Parathyroid adenoma (tissue), 2 donors: ENCODE measurements around the gene PRDM10.
"Not testable (repeated sequence)": the region's sequence is repeated elsewhere in the genome, so short reads cannot be mapped to it uniquely, and the experiment has no call there.

Source experiments
- H2AFZ ChIP-seq: fragments of 300-600 bp; sonication (generic); one replicate; pipeline ENCODE4 v1.7.0; 2017; ENCODE audit warnings: antibody characterized with exemption, mild to moderate bottlenecking
- H3K27ac ChIP-seq: fragments of 300-600 bp; sonication (generic); one replicate; pipeline ENCODE4 v1.7.0; 2017
- H3K27me3 ChIP-seq: fragments of 300-600 bp; sonication (generic); one replicate; pipeline ENCODE4 v1.7.0; 2017; ENCODE audit warnings: low read length; ENCODE audit not compliant: control insufficient read depth, insufficient read depth
- H3K36me3 ChIP-seq: fragments of 300-600 bp; sonication (generic); one replicate; pipeline ENCODE4 v1.7.0; 2017; ENCODE audit warnings: low read length; ENCODE audit not compliant: control insufficient read depth, insufficient read depth
- H3K4me1 ChIP-seq: fragments of 300-600 bp; sonication (generic); one replicate; pipeline ENCODE4 v1.7.0; 2017; ENCODE audit warnings: control low read depth
- H3K4me2 ChIP-seq: fragments of 300-600 bp; sonication (generic); one replicate; pipeline ENCODE4 v1.7.0; 2017; ENCODE audit warnings: low read length
- H3K4me3 ChIP-seq: fragments of 300-600 bp; sonication (generic); one replicate; pipeline ENCODE4 v1.7.0; 2017; ENCODE audit warnings: low read depth, low read length
- H3K79me2 ChIP-seq: fragments of 300-600 bp; sonication (generic); one replicate; pipeline ENCODE4 v1.7.0; 2017; ENCODE audit warnings: control low read depth
- H3K9ac ChIP-seq: fragments of 300-600 bp; sonication (generic); one replicate; pipeline ENCODE4 v1.7.0; 2017; ENCODE audit warnings: mild to moderate bottlenecking
- H3K9me3 ChIP-seq: fragments of 300-600 bp; sonication (generic); one replicate; pipeline ENCODE4 v1.7.0; 2017; ENCODE audit warnings: low read length; ENCODE audit not compliant: control insufficient read depth
- CTCF ChIP-seq: fragments of 300-600 bp; sonication (generic); IDR thresholded peaks from one replicate; pipeline ENCODE4 v1.7.0; 2017; ENCODE audit warnings: antibody characterized with exemption, mild to moderate bottlenecking
- donor health status: primary hyperparathyroidism.

The PRDM10 gene

GRCh38 chr11:129960216-129961214, 42.1 kb downstream of the PRDM10 start:
- Histone ChIP-seq H3K4me2 (no peak overlapping the region), H3K79me2 (no peaks in the 10 kb centered on the region), H3K27ac (no peak overlapping the region), H3K4me3 (no peak overlapping the region), H3K9ac (no peak overlapping the region), H3K9me3 (no peaks in the 10 kb centered on the region), H3K36me3 (no peaks in the 10 kb centered on the region), H3K4me1 (no peaks in the 10 kb centered on the region), H2AFZ (no peak overlapping the region), H3K27me3 (no peaks in the 10 kb centered on the region)
- TF ChIP-seq CTCF: no peak

- no peaks in the 10 kb centered on the region for H3K36me3 ChIP-seq
- TF ChIP-seq CTCF: no peak
Observed at GRCh38 chr11:129959687-129960086, 42.9 kb downstream of the PRDM10 start.

GRCh38 chr11:129955282-129955681, 47.4 kb downstream of the PRDM10 start:
- Histone ChIP-seq H3K4me3 (no peak overlapping the region), H3K9me3 (no peaks in the 10 kb centered on the region), H3K9ac (no peak overlapping the region), H3K27ac (no peak overlapping the region), H3K27me3 (no peaks in the 10 kb centered on the region), H3K4me2 (no peak overlapping the region), H3K4me1 (no peaks in the 10 kb centered on the region), H2AFZ (no peak overlapping the region), H3K36me3 (no peaks in the 10 kb centered on the region), H3K79me2 (no peaks in the 10 kb centered on the region)
- no peak for TF ChIP-seq CTCF

More at GRCh38 chr11:129959687-129960086, 42.9 kb downstream of the PRDM10 start:
- Histone ChIP-seq H3K9ac (no peak overlapping the region), H3K27me3 (no peaks in the 10 kb centered on the region), H3K9me3 (no peaks in the 10 kb centered on the region), H3K79me2 (no peaks in the 10 kb centered on the region), H3K4me2 (no peak overlapping the region), H3K4me1 (no peaks in the 10 kb centered on the region), H3K27ac (no peak overlapping the region), H3K4me3 (no peak overlapping the region), H2AFZ (no peak overlapping the region)

GRCh38 chr11:129954703-129955102, 47.9 kb downstream of the PRDM10 start:
- not testable (repeated sequence) for H3K4me1 ChIP-seq, H3K9ac ChIP-seq, H3K27me3 ChIP-seq, H3K79me2 ChIP-seq, H3K36me3 ChIP-seq, H3K9me3 ChIP-seq, H3K4me2 ChIP-seq, H3K4me3 ChIP-seq, H3K27ac ChIP-seq, H2AFZ ChIP-seq

- Histone ChIP-seq H3K9me3 (no peaks in the 10 kb centered on the region), H3K4me3 (no peak overlapping the region), H3K4me2 (no peak overlapping the region), H3K27ac (no peak overlapping the region), H3K79me2 (no peaks in the 10 kb centered on the region), H3K9ac (no peak overlapping the region), H3K27me3 (no peaks in the 10 kb centered on the region), H3K4me1 (no peaks in the 10 kb centered on the region), H3K36me3 (no peaks in the 10 kb centered on the region), H2AFZ (no peak overlapping the region)
- no peak for TF ChIP-seq CTCF
Observed at GRCh38 chr11:129951866-129952262, 50.8 kb downstream of the PRDM10 start.
